ENCODE measurements around the gene CNPPD1. TPM values are rescaled to one million over a fixed set of nuclear protein-coding genes. Genes with fewer than 3 reads are reported as not detected.

Gene CNPPD1
- total RNA-seq, 1 donor from 2014 or later = 55.3 TPM

- Histone ChIP-seq H3K4me3 (ENCODE audit: low read depth, low read length) (no peak overlapping the region), H3K27me3 (ENCODE audit: control insufficient read depth, insufficient read depth, low read length) (no peaks in the 10 kb centered on the region), H3K36me3 (ENCODE audit: control insufficient read depth, insufficient read depth, low read length) (peaks cover 5% of the 10 kb centered on the region)
- no peak for TF ChIP-seq CTCF (IDR thresholded peaks at IDR 0.05; ENCODE audit: insufficient read depth, low read length, poor library complexity, severe bottlenecking)
- DNase-seq (ENCODE audit: low read depth) = no peak
Observed at GRCh38 chr2:219214786-219215185, 38.1 kb upstream of the CNPPD1 start.

GRCh38 chr2:219214141-219214540 is 37.4 kb upstream of the CNPPD1 start:
- peaks cover 5% of the 10 kb centered on the region for H3K36me3 ChIP-seq (ENCODE audit: control insufficient read depth, insufficient read depth, low read length)
- DNase-seq (ENCODE audit: low read depth) = no peak
- no peaks in the 10 kb centered on the region for H3K27me3 ChIP-seq (ENCODE audit: control insufficient read depth, insufficient read depth, low read length)
- no peak overlapping the region for H3K4me3 ChIP-seq (ENCODE audit: low read depth, low read length)
- no peak for TF ChIP-seq CTCF (IDR thresholded peaks at IDR 0.05; ENCODE audit: insufficient read depth, low read length, poor library complexity, severe bottlenecking)

GRCh38 chr2:219213486-219214071 is 36.9 kb upstream of the CNPPD1 start:
- H3K27me3 ChIP-seq (ENCODE audit: control insufficient read depth, insufficient read depth, low read length) = no peaks in the 10 kb centered on the region

GRCh38 chr2:219213026-219213415 is 36.3 kb upstream of the CNPPD1 start:
- H3K27me3 ChIP-seq (ENCODE audit: control insufficient read depth, insufficient read depth, low read length) = no peaks in the 10 kb centered on the region
- no peak for TF ChIP-seq CTCF (IDR thresholded peaks at IDR 0.05; ENCODE audit: insufficient read depth, low read length, poor library complexity, severe bottlenecking)
- H3K4me3 ChIP-seq (ENCODE audit: low read depth, low read length) = no peak overlapping the region
- peaks cover 6% of the 10 kb centered on the region for H3K36me3 ChIP-seq (ENCODE audit: control insufficient read depth, insufficient read depth, low read length)
- DNase-seq (ENCODE audit: low read depth) = no peak

More at GRCh38 chr2:219213486-219214071, 36.9 kb upstream of the CNPPD1 start:
- TF ChIP-seq CTCF (IDR thresholded peaks at IDR 0.05; ENCODE audit: insufficient read depth, low read length, poor library complexity, severe bottlenecking) = no peak
- Histone ChIP-seq H3K4me3 (ENCODE audit: low read depth, low read length) (no peak overlapping the region), H3K36me3 (ENCODE audit: control insufficient read depth, insufficient read depth, low read length) (peaks cover 6% of the 10 kb centered on the region)
- DNase-seq (ENCODE audit: low read depth) = no peak

GRCh38 chr2:219210886-219211362 is 34.2 kb upstream of the CNPPD1 start:
- H3K4me3 ChIP-seq (ENCODE audit: low read depth, low read length) = no peak overlapping the region
- H3K36me3 ChIP-seq (ENCODE audit: control insufficient read depth, insufficient read depth, low read length) = peaks cover 6% of the 10 kb centered on the region
- TF ChIP-seq CTCF (IDR thresholded peaks at IDR 0.05; ENCODE audit: insufficient read depth, low read length, poor library complexity, severe bottlenecking) = no peak
- no peaks in the 10 kb centered on the region for H3K27me3 ChIP-seq (ENCODE audit: control insufficient read depth, insufficient read depth, low read length)
- no peak for DNase-seq (ENCODE audit: low read depth)
